ENCODE data around the gene ZSCAN9. TPM values are rescaled to one million over a fixed set of nuclear protein-coding genes. Genes with fewer than 3 reads are reported as not detected.

The ZSCAN9 gene
- total and polyA plus RNA-seq, 2 of the 8 experiments (the other 6 are each of a cell fraction or from before 2014, with no cell fraction given): 10.8 to 13.6 TPM

- TF ChIP-seq EGR1 (IDR thresholded peaks at IDR 0.05; ENCODE audit: borderline replicate concordance, low read depth, low read length) (peak; percentile 89), GTF2F1 (IDR thresholded peaks at IDR 0.05; ENCODE audit: borderline replicate concordance, low read depth, low read length) (no peak), CTBP2 (IDR thresholded peaks at IDR 0.05; ENCODE audit: borderline replicate concordance, insufficient read depth, insufficient read length, low read length) (no peak), RXRA (IDR thresholded peaks at IDR 0.05; ENCODE audit: insufficient read depth, low read depth, low read length) (no peak), JUN (IDR thresholded peaks at IDR 0.05; ENCODE audit: low read depth, low read length) (no peak), E2F6 (IDR thresholded peaks at IDR 0.05) (no peak), EP300 (IDR thresholded peaks at IDR 0.05; ENCODE audit: borderline replicate concordance in 1 of 2, low read depth in 2 of 2, low read length in 2 of 2) (no peak), TAF1 (IDR thresholded peaks at IDR 0.05; ENCODE audit: low read depth, low read length) (peak; percentile 79), BCL11A (IDR thresholded peaks at IDR 0.05; ENCODE audit: low read depth in 2 of 2, low read length in 2 of 2) (no peak), JUND (IDR thresholded peaks at IDR 0.05; ENCODE audit: low read length) (no peak), POU5F1 (IDR thresholded peaks at IDR 0.05; ENCODE audit: low read depth, low read length) (no peak), CBX5 (IDR thresholded peaks at IDR 0.05; ENCODE audit: low read depth, low read length) (no peak), POLR2AphosphoS5 (IDR thresholded peaks at IDR 0.05; ENCODE audit: low read depth, low read length) (no peak), ATF3 (IDR thresholded peaks at IDR 0.05; ENCODE audit: insufficient read depth, low read depth, low read length) (no peak), USF2 (IDR thresholded peaks at IDR 0.05; ENCODE audit: low read length) (no peak), MAX (IDR thresholded peaks at IDR 0.05) (no peak)
Measured at GRCh38 chr6:28252009-28252975, 27.2 kb downstream of the ZSCAN9 start, which contains the start of gene ZKSCAN4 (continued).

All from H1 (cell line).